Hypothalamus (tissue), 51 donors: ENCODE results near the gene TAS2R38.
"Not testable (repeated sequence)": the region's sequence is repeated elsewhere in the genome, so short reads cannot be mapped to it uniquely, and the experiment has no call there.

Experiments used
- DNase-seq, 51 donors: peaks; one replicate each; lab custom pipeline; 2025; lab: John Stamatoyannopoulos, UW

The TAS2R38 gene

DNA sequence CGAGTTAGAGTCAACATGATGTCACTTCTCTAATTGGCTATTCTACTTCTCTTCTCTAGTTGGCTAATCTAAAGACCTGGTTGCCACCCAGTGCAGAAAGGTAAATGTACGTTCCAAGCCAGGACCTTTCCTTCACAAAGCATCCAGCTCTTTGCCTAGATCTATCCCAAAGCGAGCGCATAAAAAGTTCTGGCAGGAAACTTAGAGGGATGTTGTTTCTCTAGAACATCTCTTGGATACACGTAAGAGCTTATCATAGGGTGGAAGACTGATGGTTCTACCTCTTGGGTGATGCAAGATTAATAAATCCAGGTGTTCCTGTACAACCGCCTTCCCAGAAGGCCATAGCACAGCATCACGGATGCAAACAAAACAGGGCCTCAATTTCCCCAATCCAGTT is at the start of gene TAS2R38:
Gene TAS2R38 (minus strand): TSS at position 101 of the 400 bp plus-strand sequence. CDS start 84 bp downstream, at position 17.
- no peak for DNase-seq

DNA sequence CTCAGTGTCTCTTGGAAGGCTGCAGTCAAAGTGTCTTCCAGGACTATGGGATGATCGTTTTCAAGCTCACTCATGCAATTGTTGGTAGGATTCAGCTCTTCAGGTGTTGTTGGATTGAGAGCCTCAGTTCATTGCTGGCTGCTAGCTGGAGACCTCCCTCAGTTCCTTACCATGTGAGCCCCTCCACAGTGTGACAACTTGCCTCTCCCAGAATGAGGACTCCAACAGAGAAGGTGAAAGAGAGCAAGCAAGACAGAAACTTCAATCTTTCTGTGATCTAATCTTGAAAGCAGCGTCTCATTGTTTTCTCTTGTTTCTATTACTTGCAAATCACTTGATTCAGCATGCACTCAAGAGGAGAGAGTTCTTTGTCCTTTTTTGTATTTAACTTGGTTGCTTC is 44.6 kb upstream of the TAS2R38 start:
- DNase-seq, result no peak

DNA sequence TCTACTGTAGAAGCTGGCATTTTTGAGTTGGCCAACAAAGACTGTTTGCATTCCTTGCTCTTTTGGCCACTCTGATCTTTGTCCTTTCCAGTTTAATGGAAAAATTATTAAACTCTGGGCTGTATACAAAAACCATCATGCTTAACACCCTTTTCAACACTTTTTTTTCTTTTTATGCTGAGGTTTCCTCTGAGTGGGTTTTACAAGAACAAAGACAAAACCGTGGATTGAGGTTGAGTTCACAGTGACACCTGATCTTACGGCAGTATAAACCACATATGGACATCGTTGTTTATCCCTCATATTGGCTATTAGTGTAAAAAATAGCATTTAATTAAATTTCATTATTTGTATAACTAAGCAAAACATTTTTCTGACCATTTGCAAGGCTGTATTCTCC is 43.9 kb upstream of the TAS2R38 start:
- no peak for DNase-seq

- DNase-seq, result no peak
These were observed 39.4 kb upstream of the TAS2R38 start for GRCh38 chr7:142012825-142013511.

GRCh38 chr7:142010952-142011548 is 37.5 kb upstream of the TAS2R38 start:
- DNase-seq, result no peak

DNA sequence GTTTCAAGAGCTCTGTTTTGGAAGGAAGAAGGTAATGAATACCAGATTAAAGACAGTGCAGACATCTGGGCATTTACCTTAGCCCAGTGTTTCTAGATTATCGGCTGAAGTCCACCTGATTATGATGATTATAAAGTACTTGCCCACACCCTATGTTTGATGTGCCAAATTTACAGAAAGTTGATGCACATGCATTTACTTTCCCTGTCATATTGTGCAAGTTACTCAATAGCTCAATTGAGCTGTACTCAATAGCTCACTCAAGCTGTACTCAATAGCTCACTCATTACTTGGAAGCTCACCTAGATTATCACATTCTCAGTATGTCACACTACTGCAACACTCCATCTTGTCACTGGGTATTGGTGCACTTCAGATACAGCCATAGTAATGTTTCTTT is 35.6 kb upstream of the TAS2R38 start:
- no peak for DNase-seq

- DNase-seq, result no peak
These were observed 33.0 kb upstream of the TAS2R38 start for GRCh38 chr7:142006577-142006976.

DNA sequence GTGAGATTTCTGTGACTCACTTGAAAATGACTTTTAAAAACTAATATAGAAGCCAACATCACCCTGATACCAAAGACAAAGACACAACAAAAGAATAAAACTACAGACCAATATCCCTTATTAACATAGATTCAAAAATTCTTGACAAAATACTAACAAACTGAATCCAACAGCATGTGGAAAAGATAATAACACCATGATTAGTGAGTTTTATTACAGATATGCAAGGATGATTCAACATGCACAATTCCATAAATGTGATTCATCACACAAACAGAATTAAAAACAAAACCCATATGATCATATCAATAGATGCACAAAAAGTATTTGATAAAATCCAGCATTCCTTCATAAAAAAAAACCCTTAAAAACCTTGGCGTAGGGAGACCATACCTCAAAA is 28.6 kb upstream of the TAS2R38 start:
- no peak for DNase-seq

GRCh38 chr7:142001163-142001874 is 27.7 kb upstream of the TAS2R38 start:
- DNase-seq, result no peak

DNA sequence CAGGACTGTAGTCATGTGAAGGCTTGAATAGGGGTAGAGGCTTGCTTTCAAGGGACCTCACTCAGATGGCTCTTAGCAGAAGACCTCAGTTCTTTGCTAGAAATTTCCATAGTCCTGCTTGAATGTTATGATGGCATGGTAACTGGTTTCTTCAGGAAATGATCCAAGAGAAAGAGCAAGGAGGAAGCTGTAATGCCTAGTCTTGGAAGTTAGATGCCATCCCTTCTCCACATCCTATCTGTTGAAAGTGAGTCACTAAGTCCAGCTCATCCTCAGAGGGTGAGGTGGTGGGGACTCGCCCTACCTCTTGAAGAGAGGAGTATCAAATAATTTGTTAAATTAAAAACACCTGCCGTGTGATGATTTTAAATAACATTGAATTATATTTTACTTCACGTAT is 26.7 kb upstream of the TAS2R38 start:
- DNase-seq, result no peak

DNA sequence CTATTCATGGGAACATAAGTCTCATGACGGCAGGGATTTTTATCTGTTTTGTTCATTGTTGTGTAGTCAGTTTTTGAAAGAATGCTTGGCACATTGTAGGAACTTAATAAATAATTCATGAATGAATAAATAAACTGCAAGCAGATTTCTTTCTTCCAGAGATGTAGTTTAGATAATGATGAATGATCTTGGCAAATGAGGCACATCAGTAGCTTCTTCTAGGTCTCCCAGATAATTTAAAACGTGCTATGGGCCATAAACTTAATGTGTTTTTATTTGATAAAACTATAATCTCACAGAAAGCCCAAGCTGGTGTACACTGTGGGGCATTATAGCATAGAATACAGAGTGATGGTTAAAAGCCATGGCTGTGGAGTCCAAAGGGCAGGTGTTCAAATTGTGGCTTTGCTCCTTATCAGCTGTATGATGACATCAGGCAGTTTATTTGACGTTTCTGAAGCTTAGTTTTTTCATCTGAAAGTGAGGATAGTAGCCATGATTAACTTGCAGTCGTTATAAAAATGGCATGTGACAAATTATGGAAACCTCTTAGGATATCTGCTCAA is 25.6 kb upstream of the TAS2R38 start:
- DNase-seq, result no peak

DNA sequence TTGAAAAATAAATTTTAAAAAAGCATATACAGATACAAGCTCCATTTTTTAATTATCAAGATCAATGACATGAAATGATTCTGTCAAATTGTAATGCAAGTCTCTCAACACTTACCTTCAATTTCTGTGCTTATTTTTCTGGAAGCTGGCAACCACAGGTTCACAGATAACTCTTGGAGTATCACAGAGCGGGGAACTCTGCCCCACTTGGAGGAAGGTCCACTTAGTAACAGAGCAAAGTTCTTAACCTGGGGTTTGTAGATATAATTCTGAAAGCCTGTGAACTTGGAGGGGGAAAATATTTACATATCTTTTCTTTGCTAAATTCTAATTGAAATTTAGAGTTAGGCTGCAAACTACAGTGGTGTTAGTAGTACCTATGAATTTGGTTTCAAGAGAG is 19.8 kb upstream of the TAS2R38 start:
- DNase-seq, result no peak

DNA sequence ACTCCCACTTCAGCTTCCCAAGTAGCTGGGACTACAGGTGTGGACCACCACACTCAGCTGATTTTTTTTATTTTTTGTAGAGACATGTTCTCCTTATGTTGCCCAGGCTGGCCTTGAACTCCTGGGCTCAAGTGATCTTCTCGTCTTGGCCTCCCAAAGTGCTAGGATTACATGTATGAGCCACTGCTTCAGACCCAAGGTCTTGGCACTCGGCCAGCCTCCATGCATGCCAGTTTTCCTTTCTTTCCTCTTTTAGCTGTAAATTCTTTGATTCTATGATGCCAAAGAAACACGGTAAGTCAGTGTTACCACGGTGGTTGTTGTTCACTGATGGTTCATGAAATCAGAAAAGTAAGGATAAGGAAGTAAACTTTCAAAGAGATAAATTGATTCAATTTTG is 19.1 kb upstream of the TAS2R38 start:
- no peak for DNase-seq

DNA sequence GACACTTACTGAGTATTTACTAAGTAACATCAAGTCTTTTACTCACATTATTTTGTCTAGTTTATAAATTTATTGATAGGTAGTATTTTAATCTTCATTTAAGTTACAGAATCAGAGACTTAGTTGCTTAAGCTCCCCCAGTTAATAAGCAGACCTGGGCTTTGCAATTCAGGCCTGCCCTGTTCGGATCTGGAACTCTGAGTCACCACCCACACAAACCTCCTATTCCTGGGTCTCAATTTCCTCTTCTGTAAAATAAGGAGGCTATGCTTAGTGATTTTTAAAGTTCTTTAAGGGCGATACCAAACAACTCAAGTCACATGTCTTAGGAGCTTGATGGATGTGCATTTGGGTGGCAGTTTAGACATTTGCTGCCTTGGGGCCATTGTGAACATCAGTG is 18.6 kb upstream of the TAS2R38 start:
- no peak for DNase-seq

GRCh38 chr7:141991140-141991539 is 17.6 kb upstream of the TAS2R38 start:
- no peak for DNase-seq

DNA sequence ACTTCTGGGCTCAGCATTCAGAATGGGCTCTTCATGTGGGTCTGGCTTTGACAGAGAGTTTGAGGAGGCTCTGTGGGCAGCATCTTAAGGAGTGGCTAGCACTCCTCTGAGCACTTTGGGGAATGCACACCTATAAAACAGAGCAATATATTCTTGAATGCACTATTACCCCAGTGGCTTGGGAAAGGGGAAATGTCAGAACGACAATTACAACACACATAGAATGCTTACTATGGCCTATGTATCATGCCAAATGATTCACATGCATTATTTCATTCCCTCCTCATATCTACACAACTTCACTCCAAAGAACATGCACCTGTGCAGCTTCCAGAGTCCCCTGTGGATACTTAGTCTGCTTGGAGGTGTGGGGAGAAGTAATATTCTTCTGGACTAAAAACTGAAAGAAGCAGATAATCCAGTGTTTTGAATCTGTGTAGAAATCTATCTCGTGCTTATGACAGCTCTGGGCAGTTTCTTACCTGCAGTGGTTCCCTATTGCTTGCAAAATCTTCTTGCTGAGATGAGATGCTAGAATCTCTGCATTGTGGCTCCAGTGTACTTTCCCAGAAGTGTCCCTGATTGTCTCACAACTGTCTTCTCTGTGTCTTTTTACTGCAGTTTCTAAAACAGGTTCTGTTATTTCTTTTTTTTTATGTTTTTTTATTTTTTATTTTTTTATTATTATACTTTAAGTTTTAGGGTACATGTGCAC is 16.6 kb upstream of the TAS2R38 start:
- no peak for DNase-seq

DNA sequence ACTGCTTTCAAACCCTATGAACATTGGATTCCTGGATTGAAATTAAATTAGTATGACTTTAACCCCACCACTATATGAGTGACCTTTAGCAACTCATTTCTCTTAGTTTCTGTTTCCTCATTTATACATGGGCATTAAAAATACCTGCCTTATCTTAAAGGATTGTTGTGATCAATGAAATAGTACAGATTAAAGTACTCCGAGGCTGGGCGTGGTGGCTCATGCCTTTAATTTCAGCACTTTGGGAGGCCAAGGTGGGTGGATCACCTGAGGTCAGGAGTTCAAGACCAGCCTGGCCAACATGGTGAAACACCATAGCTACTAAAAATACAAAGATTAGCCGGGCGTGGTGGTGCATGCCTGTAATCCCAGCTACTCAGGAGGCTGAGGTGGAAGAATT is 14.2 kb upstream of the TAS2R38 start:
- DNase-seq, result not testable (repeated sequence)

GRCh38 chr7:141986923-141987322 is 13.3 kb upstream of the TAS2R38 start:
- DNase-seq, result no peak

DNA sequence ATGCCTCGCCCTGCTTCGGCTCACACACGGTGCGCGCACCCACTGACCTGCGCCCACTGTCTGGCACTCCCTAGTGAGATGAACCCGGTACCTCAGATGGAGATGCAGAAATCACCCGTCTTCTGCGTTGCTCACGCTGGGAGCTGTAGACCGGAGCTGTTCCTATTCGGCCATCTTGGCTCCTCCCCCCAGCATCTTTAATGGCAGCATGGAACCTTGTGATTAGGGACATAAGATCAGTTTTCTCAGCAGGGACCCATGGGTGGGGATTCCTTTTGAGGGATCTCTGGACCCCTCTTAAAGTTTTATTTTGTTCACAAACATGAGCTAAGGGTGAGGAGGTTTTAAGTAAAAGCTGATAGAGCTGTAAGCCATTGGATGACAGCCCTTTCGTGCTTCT is 12.4 kb upstream of the TAS2R38 start:
- not testable (repeated sequence) for DNase-seq

GRCh38 chr7:141979568-141979967 is 6.0 kb upstream of the TAS2R38 start:
- no peak for DNase-seq

DNA sequence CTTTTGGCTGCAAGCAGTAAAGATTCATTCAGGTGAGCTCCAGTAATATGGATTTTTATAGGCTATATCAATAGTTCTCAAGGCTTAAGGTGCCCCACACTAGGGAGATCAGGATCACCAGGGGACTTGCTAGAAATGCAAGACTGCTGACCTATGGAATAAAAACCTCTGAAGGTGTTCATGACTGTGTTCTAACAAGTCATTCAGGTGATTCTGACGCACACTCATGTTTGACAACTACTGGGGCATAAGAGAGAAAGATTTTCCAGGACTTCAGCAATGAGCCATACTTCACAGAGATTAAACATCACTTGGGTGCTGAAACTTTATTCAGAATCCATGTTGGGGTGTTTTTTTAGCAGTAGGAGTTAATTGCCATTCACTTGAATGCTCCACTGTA is 4.8 kb upstream of the TAS2R38 start:
- DNase-seq, result no peak
